Suppressor macrophage treated with lipopolysaccharide for 1 hour (primary cell): ENCODE data around the gene TBC1D14.

Experiments used
- DNase-seq, 3 donors: peaks; one replicate each; pipeline ENCODE4 v3.0.0-alpha.2; 2020 to 2022

Gene TBC1D14

GRCh38 chr4:6953751-6954380 is 44.2 kb downstream of the TBC1D14 start:
- DNase-seq = no peak

- DNase-seq = no peak
Observed at GRCh38 chr4:6955261-6955911, 45.8 kb downstream of the TBC1D14 start.

GRCh38 chr4:6956087-6956433 is 46.4 kb downstream of the TBC1D14 start:
- DNase-seq = no peak

GRCh38 chr4:6956434-6957147 is 47.0 kb downstream of the TBC1D14 start:
- DNase-seq = no peak

GRCh38 chr4:6957148-6957520 is 47.5 kb downstream of the TBC1D14 start:
- DNase-seq = no peak

- DNase-seq = no peak
Observed at GRCh38 chr4:6957994-6958393, 48.4 kb downstream of the TBC1D14 start.

- no peak for DNase-seq
Observed at GRCh38 chr4:6959261-6959660, 49.6 kb downstream of the TBC1D14 start.

GRCh38 chr4:6960154-6960553 is 50.5 kb downstream of the TBC1D14 start:
- no peak for DNase-seq

GRCh38 chr4:6960628-6961412 is 51.2 kb downstream of the TBC1D14 start:
- DNase-seq = no peak

- no peak for DNase-seq
Observed at GRCh38 chr4:6961496-6962210, 52.0 kb downstream of the TBC1D14 start.

- DNase-seq = no peak
Observed at GRCh38 chr4:6962211-6963041, 52.8 kb downstream of the TBC1D14 start.

- DNase-seq = no peak
Observed at GRCh38 chr4:6963139-6963611, 53.5 kb downstream of the TBC1D14 start.

GRCh38 chr4:6964858-6965257 is 55.2 kb downstream of the TBC1D14 start:
- peak in 2 of 3 donors; percentile 34 to 45 for DNase-seq

GRCh38 chr4:6965329-6965728 is 55.7 kb downstream of the TBC1D14 start:
- DNase-seq = no peak

GRCh38 chr4:6967846-6968340 is 58.3 kb downstream of the TBC1D14 start:
- DNase-seq = no peak

- DNase-seq = no peak
Observed at GRCh38 chr4:6968496-6968895, 58.9 kb downstream of the TBC1D14 start.

GRCh38 chr4:6969826-6970800 is 60.5 kb downstream of the TBC1D14 start:
- DNase-seq = no peak

GRCh38 chr4:6971536-6972374 is 62.1 kb downstream of the TBC1D14 start:
- no peak for DNase-seq

- DNase-seq = no peak
Observed at GRCh38 chr4:6972375-6972650, 62.7 kb downstream of the TBC1D14 start.

- no peak for DNase-seq
Observed at GRCh38 chr4:6972911-6973310, 63.3 kb downstream of the TBC1D14 start.
